ENCODE results near the gene PLEKHD1.

PLEKHD1 gene

DNA sequence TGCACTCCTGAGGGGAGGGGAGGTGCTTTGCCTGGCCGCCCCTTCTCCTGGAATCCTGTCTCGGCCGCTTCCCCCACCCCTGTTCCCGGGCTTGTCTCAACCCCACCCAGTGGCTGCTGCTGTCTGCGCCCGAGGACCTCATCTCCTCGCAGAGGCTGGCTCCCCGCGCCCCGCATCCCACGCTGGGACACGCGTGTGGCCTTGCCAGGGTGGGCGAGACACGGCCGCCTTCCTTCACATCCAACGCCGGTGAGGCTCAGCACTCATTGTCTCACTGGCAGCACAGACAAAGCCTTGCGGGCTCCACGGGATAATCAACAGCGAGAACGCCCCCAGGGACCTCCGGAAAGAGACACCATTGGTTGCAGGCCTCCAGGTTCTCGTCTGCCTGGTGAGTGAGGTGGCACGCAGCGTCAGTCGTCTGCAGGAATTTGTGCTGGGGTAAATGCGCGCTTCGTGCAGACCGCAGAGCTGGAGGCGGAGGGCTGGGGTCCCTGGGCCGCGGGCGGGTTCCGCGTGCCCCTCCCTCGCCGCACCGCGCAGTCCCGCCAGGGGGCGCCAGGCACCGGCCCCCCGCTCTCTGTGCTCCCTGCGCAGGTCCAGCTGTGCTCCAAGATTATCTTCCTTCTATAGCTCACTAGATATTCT, 63.3 kb downstream of the PLEKHD1 start:
- FAIRE-seq (no peak), DNase-seq (ENCODE audit: low spot score) (no peak)

DNA sequence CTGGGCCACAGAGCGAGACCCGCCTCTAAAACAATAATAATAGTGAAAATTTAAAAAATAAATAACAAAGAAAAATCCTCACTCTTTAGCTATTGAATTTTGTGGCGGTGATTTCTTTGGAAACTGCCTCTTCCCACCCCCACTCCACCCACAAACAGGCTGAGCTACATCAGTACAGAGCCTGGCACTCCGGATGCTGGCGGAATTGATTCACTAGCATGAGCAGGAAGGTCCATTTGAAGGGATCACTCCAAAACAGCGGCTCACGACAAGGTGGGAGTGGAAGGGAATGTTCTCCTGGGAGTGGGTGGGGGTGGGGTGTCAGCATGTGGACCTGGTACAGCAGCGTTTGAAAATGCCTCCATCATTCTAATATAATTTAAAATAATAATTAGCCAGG, 64.0 kb downstream of the PLEKHD1 start:
- no peak for DNase-seq (ENCODE audit: low spot score)
- no peak for FAIRE-seq

DNA sequence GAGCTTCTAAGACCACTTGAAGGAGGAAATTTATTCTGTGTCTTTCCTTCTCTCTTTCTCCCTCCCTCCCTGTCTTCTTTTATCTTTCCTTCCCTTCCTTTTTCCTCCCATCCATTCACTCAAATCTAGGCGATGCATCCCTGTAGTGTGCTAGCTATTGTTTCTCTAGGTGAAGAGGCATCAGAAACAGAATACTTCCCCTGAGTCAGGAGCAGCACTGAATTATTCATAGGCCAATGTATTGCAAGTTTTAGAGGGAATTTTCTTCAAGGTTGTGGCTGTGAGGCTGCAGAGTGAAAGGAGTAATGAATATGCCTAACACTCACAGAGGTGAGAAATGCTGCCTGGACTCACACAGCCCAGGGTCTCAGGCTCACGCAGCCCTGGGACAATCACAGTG, 67.0 kb downstream of the PLEKHD1 start:
- DNase-seq (ENCODE audit: low spot score): no peak
- no peak for FAIRE-seq

GRCh38 chr14:69553252-69553651, 68.7 kb downstream of the PLEKHD1 start:
- FAIRE-seq (no peak), DNase-seq (ENCODE audit: low spot score) (no peak)

DNA sequence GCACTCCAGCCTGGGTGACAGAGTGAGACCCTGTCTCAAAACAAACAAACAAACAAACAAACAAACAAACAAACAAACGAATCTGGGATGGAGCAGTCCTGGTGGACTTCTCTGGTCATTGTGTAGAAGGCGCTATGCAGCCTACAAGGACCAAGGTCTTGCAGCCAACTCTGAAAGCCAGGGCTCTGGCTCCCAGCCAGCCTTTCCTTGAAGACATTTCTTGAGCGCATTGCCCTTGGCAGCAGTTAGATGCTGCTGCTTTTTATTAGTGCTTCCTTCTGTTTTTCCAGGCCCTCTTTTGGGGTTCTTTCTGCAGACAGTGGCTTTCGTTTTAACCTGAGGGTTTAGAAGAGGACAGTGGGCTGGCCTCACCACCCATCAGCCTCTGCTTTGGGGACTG, 70.0 kb downstream of the PLEKHD1 start:
- DNase-seq (ENCODE audit: low spot score): no peak
- FAIRE-seq: no peak

- FAIRE-seq (no peak), DNase-seq (ENCODE audit: low spot score) (no peak)
Observed at GRCh38 chr14:69558774-69559173, 74.2 kb downstream of the PLEKHD1 start.

DNA sequence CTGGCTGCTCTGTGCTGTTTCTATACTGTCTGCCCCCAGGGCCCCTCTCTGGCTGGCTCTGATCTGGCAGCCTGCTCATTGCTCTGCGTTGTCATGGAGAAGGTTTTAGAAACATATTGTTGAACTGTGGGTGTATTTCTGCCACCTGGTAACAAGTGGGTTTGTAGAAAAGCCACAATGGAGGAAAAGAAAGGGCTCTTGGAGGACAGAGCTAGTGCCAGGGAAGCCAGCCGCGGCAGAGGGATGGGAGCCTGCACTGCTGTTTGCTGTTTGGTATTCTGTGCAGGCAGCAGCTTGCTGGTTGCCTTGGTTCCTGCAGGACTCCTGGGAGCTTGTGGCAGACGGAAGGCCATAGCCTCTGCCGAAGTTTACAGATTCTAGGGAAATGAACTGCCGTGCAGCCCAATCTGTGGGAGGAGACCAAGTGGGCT, 75.1 kb downstream of the PLEKHD1 start:
- no peak for FAIRE-seq
- DNase-seq (ENCODE audit: low spot score): no peak

GRCh38 chr14:69560826-69561225, 76.3 kb downstream of the PLEKHD1 start:
- DNase-seq (ENCODE audit: low spot score): no peak
- no peak for FAIRE-seq

DNA sequence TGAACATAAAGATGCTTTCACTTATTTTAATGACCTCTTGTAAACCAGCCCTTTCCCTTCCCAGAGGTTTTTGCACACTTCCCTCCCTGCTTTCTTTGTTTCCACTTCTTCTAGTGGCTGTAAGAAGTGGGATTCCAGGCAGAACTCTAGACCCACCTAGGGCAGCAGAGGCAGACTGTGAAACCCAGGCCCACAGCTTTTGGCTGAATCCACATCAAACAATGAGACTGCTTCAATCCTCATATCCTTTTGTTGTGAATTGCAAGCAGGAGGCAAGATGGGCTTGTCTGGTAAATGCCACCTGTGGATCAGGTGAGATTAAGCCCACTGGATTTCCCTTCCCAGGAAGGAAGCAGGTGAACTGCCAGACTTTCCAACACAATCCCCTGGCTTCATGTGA, 77.4 kb downstream of the PLEKHD1 start:
- DNase-seq (ENCODE audit: low spot score): no peak

GRCh38 chr14:69567563-69567962, 83.0 kb downstream of the PLEKHD1 start:
- DNase-seq (ENCODE audit: low spot score): no peak
- no peak for FAIRE-seq

More for the DNA sequence above, 77.4 kb downstream of the PLEKHD1 start:
- FAIRE-seq: no peak

- FAIRE-seq: no peak
Observed at GRCh38 chr14:69569859-69570258, 85.3 kb downstream of the PLEKHD1 start.

GRCh38 chr14:69570836-69571330, 86.4 kb downstream of the PLEKHD1 start:
- DNase-seq (ENCODE audit: low spot score): no peak
- FAIRE-seq: no peak

More at GRCh38 chr14:69569859-69570258, 85.3 kb downstream of the PLEKHD1 start:
- DNase-seq (ENCODE audit: low spot score): no peak

- FAIRE-seq (no peak), DNase-seq (ENCODE audit: low spot score) (no peak)
Observed at GRCh38 chr14:69571449-69572029, 87.0 kb downstream of the PLEKHD1 start.

- FAIRE-seq (no peak), DNase-seq (ENCODE audit: low spot score) (no peak)
Observed at GRCh38 chr14:69572030-69572840, 87.7 kb downstream of the PLEKHD1 start.

DNA sequence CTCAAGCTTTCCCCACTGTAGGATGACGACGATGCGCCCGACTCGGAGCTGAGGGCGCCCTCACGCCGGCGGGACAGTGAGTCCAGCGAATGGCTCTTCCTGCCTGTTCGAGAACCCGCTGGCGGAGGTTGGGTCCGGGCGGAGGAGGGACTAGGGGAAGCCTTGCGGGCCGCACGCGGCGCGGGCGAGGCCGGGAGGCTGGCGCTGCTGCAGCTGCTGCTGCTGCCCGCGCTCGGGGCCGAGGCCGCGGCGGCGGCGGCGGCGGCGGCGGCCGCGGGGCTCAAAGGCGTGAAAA, 88.3 kb downstream of the PLEKHD1 start:
- no peak for FAIRE-seq
- DNase-seq (ENCODE audit: low spot score): no peak

GRCh38 chr14:69573205-69573830, 88.8 kb downstream of the PLEKHD1 start:
- DNase-seq (ENCODE audit: low spot score) (no peak), FAIRE-seq (no peak)

GRCh38 chr14:69573831-69574262, 89.3 kb downstream of the PLEKHD1 start:
- FAIRE-seq (no peak), DNase-seq (ENCODE audit: low spot score) (no peak)

DNA sequence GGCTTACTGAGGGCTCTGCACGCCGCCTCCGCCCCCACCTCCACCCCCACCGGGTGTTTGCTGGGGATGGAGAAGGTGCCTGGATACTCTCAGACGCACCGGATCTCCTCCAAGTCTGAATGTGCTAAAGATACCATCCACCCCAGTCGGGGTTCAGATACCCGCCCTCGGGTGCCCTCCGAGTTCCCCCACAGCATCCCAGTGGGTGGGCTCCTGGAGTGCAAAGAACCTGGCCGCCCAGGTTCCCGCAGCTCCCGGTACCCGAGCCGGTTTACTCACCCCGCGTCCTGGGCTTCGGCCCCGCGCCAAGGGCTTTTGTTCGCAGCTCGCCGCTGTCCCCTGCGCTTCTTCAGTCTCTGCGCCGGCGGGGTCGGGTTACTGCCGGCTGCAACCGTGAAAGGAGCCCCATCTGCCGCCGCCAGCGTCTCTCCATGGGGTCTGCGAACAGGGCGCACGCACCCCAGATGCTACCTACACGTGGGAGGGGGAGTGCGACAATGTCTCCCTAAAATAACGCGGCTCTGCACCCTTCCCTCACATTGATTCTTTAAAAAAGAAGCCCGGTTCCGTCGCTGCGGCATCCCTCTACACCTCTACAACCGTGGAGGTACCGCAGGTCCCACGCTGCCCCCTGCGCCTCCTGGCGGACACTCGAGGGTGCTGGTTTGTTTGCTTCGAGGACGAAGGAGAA, 89.9 kb downstream of the PLEKHD1 start, which contains the start of gene CCDC177:
TSS of gene CCDC177 (minus strand) at position 609 of the 691 bp plus-strand sequence. CDS start 1,249 bp downstream, outside the sequence.
- FAIRE-seq (no peak), DNase-seq (ENCODE audit: low spot score) (no peak)

DNA sequence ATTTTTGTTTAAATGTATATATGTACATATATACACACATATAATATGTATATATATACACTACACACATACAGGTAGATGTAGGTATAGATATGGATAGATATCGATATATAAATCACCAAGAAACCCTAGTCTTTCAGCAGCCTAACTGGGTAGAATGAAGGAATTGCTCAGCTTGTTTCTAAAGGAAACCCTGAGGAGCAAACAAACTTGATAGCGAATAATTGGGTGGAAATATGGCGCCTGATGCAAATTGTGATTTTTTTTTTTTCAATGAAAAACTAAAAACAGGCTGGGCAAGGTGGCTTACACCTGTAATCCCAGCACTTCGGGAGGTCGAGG, 90.4 kb downstream of the PLEKHD1 start:
- FAIRE-seq: no peak
- DNase-seq (ENCODE audit: low spot score): no peak

DNA sequence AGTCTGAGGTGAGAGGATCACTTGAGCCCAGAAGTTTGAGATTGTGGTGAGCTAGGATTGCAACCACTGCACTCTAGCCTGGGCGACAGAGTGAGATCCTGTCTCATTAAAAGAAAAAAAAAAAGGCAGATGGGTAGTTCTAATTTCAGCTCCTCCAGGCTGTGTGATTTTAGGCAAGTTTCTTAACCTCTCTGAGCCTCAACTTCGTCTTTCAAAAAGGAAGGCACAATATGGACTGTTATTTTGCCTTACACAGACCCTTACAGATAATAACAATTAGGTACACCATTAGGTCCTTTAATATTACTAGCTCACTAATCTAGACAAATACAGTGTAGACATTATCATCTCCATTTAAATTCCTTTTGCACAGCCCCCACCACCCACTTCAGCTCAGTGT, 94.9 kb downstream of the PLEKHD1 start:
- FAIRE-seq (no peak), DNase-seq (ENCODE audit: low spot score) (no peak)

- no peak for FAIRE-seq
- no peak for DNase-seq (ENCODE audit: low spot score)
Observed at GRCh38 chr14:69580009-69580577, 95.6 kb downstream of the PLEKHD1 start.
